OCI-LY7 (cell line): Measurements from ENCODE around the gene NEMP2. TPM values are rescaled to one million over a fixed set of nuclear protein-coding genes. Genes with fewer than 3 reads are reported as not detected.

Source experiments
- BruUV-seq: library from RNA; stranded (reverse); fragments of 400-500 nt; replicated peaks from 2 replicates; lab custom pipeline; 2021; lab: Mats Ljungman, UMichigan
- CTCF ChIA-PET: fragments of 300-600 bp; sonication (Branson Sonifier 250); formaldehyde crosslinking; loops from one replicate; lab custom pipeline; 2022; ENCODE audit warnings: antibody characterized with exemption; ENCODE audit not compliant: unreplicated experiment; lab: Charles Lee
- POLR2A ChIA-PET: fragments of 300-600 bp; sonication (Branson Sonifier 250); formaldehyde crosslinking; loops from one replicate; lab custom pipeline; 2022; ENCODE audit warnings: antibody characterized with exemption; lab: Charles Lee
- DNase-seq: peaks from one replicate; pipeline ENCODE4 v3.0.0-alpha.2; 2015; ENCODE audit warnings: low spot score
- H2AFZ ChIP-seq: fragments of 200-600 bp; sonication (generic), shearing (Covaris generic); 2 replicates; pipeline ENCODE4 v1.6.1; 2014; ENCODE audit warnings: mild to moderate bottlenecking, antibody characterized with exemption, low read length, moderate library complexity
- H3K27ac ChIP-seq: fragments of 200-600 bp; sonication (generic); 2 replicates; pipeline ENCODE4 v1.5.1; 2014; ENCODE audit warnings: mixed run types, low read depth, mild to moderate bottlenecking, moderate library complexity, low read length, inconsistent platforms; ENCODE audit not compliant: poor library complexity, severe bottlenecking
- H3K36me3 ChIP-seq: fragments of 200-600 bp; sonication (generic); 2 replicates; pipeline ENCODE4 v1.6.1; 2014; ENCODE audit warnings: mild to moderate bottlenecking, antibody characterized with exemption, low read length, moderate library complexity, mixed read lengths; ENCODE audit not compliant: insufficient read depth
- H3K4me1 ChIP-seq: fragments of 200-600 bp; sonication (generic); 2 replicates; pipeline ENCODE4 v1.5.1; 2014; ENCODE audit warnings: mild to moderate bottlenecking, low read length; ENCODE audit not compliant: insufficient read depth, poor library complexity, severe bottlenecking
- H3K4me2 ChIP-seq: fragments of 200-600 bp; sonication (generic); 2 replicates; pipeline ENCODE4 v1.6.1; 2014; ENCODE audit warnings: mild to moderate bottlenecking, low read length
- H3K4me3 ChIP-seq: fragments of 200-600 bp; sonication (generic); 2 replicates; pipeline ENCODE4 v1.5.1; 2014; ENCODE audit warnings: mild to moderate bottlenecking, low read depth, low read length; ENCODE audit not compliant: poor library complexity, severe bottlenecking
- H3K79me2 ChIP-seq: fragments of 200-600 bp; sonication (generic); 2 replicates; pipeline ENCODE4 v1.6.1; 2016; ENCODE audit warnings: low read depth, mild to moderate bottlenecking, low read length, moderate library complexity, mixed read lengths; ENCODE audit not compliant: insufficient read depth
- H3K9me2 ChIP-seq: fragments of 200-600 bp; sonication (generic); 2 replicates; pipeline ENCODE4 v1.6.1; 2016; ENCODE audit warnings: mild to moderate bottlenecking, low read length, mixed read lengths; ENCODE audit not compliant: insufficient read depth
- H3K9me3 ChIP-seq: fragments of 200-600 bp; sonication (generic); 2 replicates; pipeline ENCODE4 v1.6.1; 2014; ENCODE audit warnings: mild to moderate bottlenecking, mixed run types, low read length, mixed read lengths
- H4K20me1 ChIP-seq: fragments of 200-600 bp; sonication (generic); 2 replicates; pipeline ENCODE4 v1.6.1; 2014; ENCODE audit warnings: mild to moderate bottlenecking, antibody characterized with exemption, low read length, moderate library complexity, mixed read lengths; ENCODE audit not compliant: insufficient read depth
- CTCF ChIP-seq: fragments of 200-600 bp; sonication (generic); conservative IDR thresholded peaks from 2 replicates; pipeline ENCODE4 v1.5.1; 2014; ENCODE audit warnings: mild to moderate bottlenecking, antibody characterized with exemption, low read length, moderate library complexity, mixed read lengths
- EZH2phosphoT487 ChIP-seq: fragments of 200-600 bp; sonication (generic); IDR thresholded peaks from 2 replicates; pipeline ENCODE4 v1.6.1; 2018; ENCODE audit warnings: low read depth, borderline replicate concordance, mild to moderate bottlenecking, mixed run types, antibody characterized with exemption, low read length, moderate library complexity, mixed read lengths
- intact Hi-C: fragments of 100-400 bp; cut with micrococcal nuclease; formaldehyde crosslinking; loops from one replicate; pipeline ENCODE4 v1.10.0; 2022; ENCODE audit not compliant: unreplicated experiment
- total RNA-seq, 2 experiments: library from RNA; depleted of rRNA in 1 of 2; stranded (reverse); fragments of >200 nt in 1 of 2; shearing (Covaris generic) in 1 of 2; gene quantifications; 2 replicates each; pipeline ENCODE4 v1.2.3, GENCODE V29; 2014 to 2022

NEMP2 gene
- total RNA-seq, 2 experiments from 2014 or later, result 5.6 to 18.5 TPM

- ChIA-PET CTCF (no interaction called here), POLR2A (interaction anchor here (1.2 to 3.5 kb wide), 2 partner anchors 10 to 31 kb away, joined by 3 to 15 read pairs; no protein-coding TSS in a partner anchor)
- Histone ChIP-seq H3K27ac (no peak overlapping the region), H3K9me2 (no peaks in the 10 kb centered on the region), H4K20me1 (no peaks in the 10 kb centered on the region), H3K9me3 (no peaks in the 10 kb centered on the region), H2AFZ (no peak overlapping the region), H3K4me2 (no peak overlapping the region), H3K79me2 (no peaks in the 10 kb centered on the region), H3K4me1 (no peaks in the 10 kb centered on the region), H3K36me3 (no peaks in the 10 kb centered on the region), H3K4me3 (no peak overlapping the region)
- DNase-seq, result no peak
- BruUV-seq, result no TSS peak
- TF ChIP-seq EZH2phosphoT487 (no peak), CTCF (no peak)
- intact Hi-C loops, result no loop called here
These were observed 53.2 kb downstream of the NEMP2 start for GRCh38 chr2:190481339-190481738.

- no peaks in the 10 kb centered on the region for H3K79me2 ChIP-seq
- H4K20me1 ChIP-seq, result no peaks in the 10 kb centered on the region
- H3K4me2 ChIP-seq, result no peak overlapping the region
- intact Hi-C loops, result no loop called here
- H3K36me3 ChIP-seq, result no peaks in the 10 kb centered on the region
- H3K4me3 ChIP-seq, result no peak overlapping the region
- POLR2A ChIA-PET, result interaction anchor here (0.9 to 1.1 kb wide), 2 partner anchors 11 to 716 kb away, joined by 3 to 4 read pairs; partner anchors contain the start of gene OSGEPL1
- no peak overlapping the region for H2AFZ ChIP-seq
- H3K9me2 ChIP-seq, result no peaks in the 10 kb centered on the region
- CTCF ChIA-PET, result no interaction called here
- no peaks in the 10 kb centered on the region for H3K9me3 ChIP-seq
- no peaks in the 10 kb centered on the region for H3K4me1 ChIP-seq
- no TSS peak for BruUV-seq
- DNase-seq, result no peak
- H3K27ac ChIP-seq, result no peak overlapping the region
- TF ChIP-seq EZH2phosphoT487 (no peak), CTCF (no peak)
These were observed 55.8 kb downstream of the NEMP2 start for GRCh38 chr2:190478572-190479195.

GRCh38 chr2:190477661-190478454 is 56.7 kb downstream of the NEMP2 start:
- no peak overlapping the region for H2AFZ ChIP-seq
- no peaks in the 10 kb centered on the region for H4K20me1 ChIP-seq
- no peak for TF ChIP-seq CTCF
- no peak for DNase-seq
- no peaks in the 10 kb centered on the region for H3K79me2 ChIP-seq
- no peaks in the 10 kb centered on the region for H3K36me3 ChIP-seq
- CTCF ChIA-PET, result no interaction called here
- no peaks in the 10 kb centered on the region for H3K9me2 ChIP-seq
- no peak overlapping the region for H3K4me2 ChIP-seq
- POLR2A ChIA-PET, result interaction anchor here (0.9 to 1.1 kb wide), 3 partner anchors 10 to 715 kb away, joined by 3 to 4 read pairs (median 3); partner anchors contain the start of gene OSGEPL1
- no peaks in the 10 kb centered on the region for H3K9me3 ChIP-seq
- BruUV-seq, result no TSS peak
- no peak overlapping the region for H3K27ac ChIP-seq
- no peak overlapping the region for H3K4me3 ChIP-seq
- intact Hi-C loops, result no loop called here
- H3K4me1 ChIP-seq, result no peaks in the 10 kb centered on the region
